HEK293 (cell line): Measurements from ENCODE around the gene CACNA1C.

Experiments
- CTCF ChIA-PET: fragments of 350-600 bp; formaldehyde crosslinking; extraction: SDS; loops from one replicate; lab custom pipeline; 2021; ENCODE audit warnings: antibody characterized with exemption; lab: Yijun Ruan, JAX
- POLR2A ChIA-PET: fragments of 300-600 bp; formaldehyde crosslinking; extraction: SDS; loops from one replicate; lab custom pipeline; 2020; ENCODE audit warnings: antibody characterized with exemption, inconsistent platforms; lab: Yijun Ruan, JAX
- H3K27ac ChIP-seq: fragments of 200-500 bp; sonication (Bioruptor generic); 2 replicates; pipeline ENCODE4 v1.5.1; 2014; ENCODE audit warnings: low read depth, low read length, control low read depth, inconsistent platforms; ENCODE audit errors: extremely low read depth
- H3K36me3 ChIP-seq, 2 experiments: fragments of 200-500 bp in 1 of 2; sonication (Bioruptor generic) in 1 of 2; 1 replicate in 1 of 2; 2 replicates in 1 of 2; pipeline ENCODE4 v1.5.1; 2014 to 2017; ENCODE audit warnings: inconsistent platforms in 2 of 2, low read length in 2 of 2; ENCODE audit not compliant: control insufficient read depth in 2 of 2, insufficient read depth in 1 of 2
- H3K4me1 ChIP-seq: fragments of 200-500 bp; sonication (Bioruptor generic); 2 replicates; pipeline ENCODE4 v1.5.1; 2014; ENCODE audit warnings: mild to moderate bottlenecking, low read length, inconsistent platforms; ENCODE audit not compliant: control insufficient read depth, insufficient read depth
- H3K4me3 ChIP-seq: 2 replicates; pipeline ENCODE4 v1.5.1; 2011; ENCODE audit warnings: low read depth, mild to moderate bottlenecking, control low read depth, low read length, moderate library complexity
- H3K9me3 ChIP-seq: fragments of 200-500 bp; sonication (Bioruptor generic); 2 replicates; pipeline ENCODE4 v1.5.1; 2014; ENCODE audit warnings: low read depth, low read length, inconsistent platforms; ENCODE audit not compliant: control insufficient read depth, insufficient read depth
- ELK4 ChIP-seq: IDR thresholded peaks from 2 replicates; pipeline ENCODE4 v1.6.1; 2011; ENCODE audit warnings: mild to moderate bottlenecking, low read depth, low read length, borderline replicate concordance
- KLF10 ChIP-seq: fragments of 450-650 bp; IDR thresholded peaks from 2 replicates; pipeline ENCODE4 v1.5.1; 2018; ENCODE audit warnings: missing biosample characterization, mild to moderate bottlenecking, missing genetic modification characterization
- PRDM1 ChIP-seq: fragments of 450-650 bp; formaldehyde crosslinking; IDR thresholded peaks from 2 replicates; pipeline ENCODE4; 2016; ENCODE audit warnings: missing biosample characterization, missing genetic modification characterization
- REST ChIP-seq: fragments of 450-650 bp; formaldehyde crosslinking; IDR thresholded peaks from 2 replicates; pipeline ENCODE4 v1.5.1; 2016; ENCODE audit warnings: missing biosample characterization, missing genetic modification characterization
- SP3 ChIP-seq: fragments of 450-650 bp; formaldehyde crosslinking; IDR thresholded peaks from 2 replicates; pipeline ENCODE4 v1.5.1; 2016; ENCODE audit warnings: missing biosample characterization, missing genetic modification characterization
- TRIM28 ChIP-seq: IDR thresholded peaks from 2 replicates; pipeline ENCODE4 v1.6.1; 2011; ENCODE audit warnings: low read length, control low read depth, borderline replicate concordance
- YY1 ChIP-seq: fragments of 450-650 bp; formaldehyde crosslinking; IDR thresholded peaks from 2 replicates; pipeline ENCODE4 v1.5.1; 2018; ENCODE audit warnings: missing biosample characterization, missing genetic modification characterization
- ZBTB11 ChIP-seq: fragments of 450-650 bp; formaldehyde crosslinking; conservative IDR thresholded peaks from 2 replicates; pipeline ENCODE4 v1.5.1; 2016; ENCODE audit warnings: low read depth, missing biosample characterization, missing genetic modification characterization
- ZBTB17 ChIP-seq: fragments of 450-650 bp; formaldehyde crosslinking; IDR thresholded peaks from 2 replicates; pipeline ENCODE4 v1.5.1; 2016; ENCODE audit warnings: missing biosample characterization, missing genetic modification characterization
- ZNF112 ChIP-seq: fragments of 450-650 bp; formaldehyde crosslinking; IDR thresholded peaks from 2 replicates; pipeline ENCODE4 v1.5.0; 2017; ENCODE audit warnings: missing biosample characterization, missing genetic modification characterization
- ZNF155 ChIP-seq: fragments of 450-650 bp; formaldehyde crosslinking; IDR thresholded peaks from 2 replicates; pipeline ENCODE4 v1.5.1; 2016; ENCODE audit warnings: missing biosample characterization, missing genetic modification characterization
- ZNF174 ChIP-seq: fragments of 450-650 bp; formaldehyde crosslinking; IDR thresholded peaks from 2 replicates; pipeline ENCODE4 v1.5.0; 2017; ENCODE audit warnings: missing biosample characterization, mild to moderate bottlenecking, missing genetic modification characterization
- ZNF2 ChIP-seq: fragments of 450-650 bp; formaldehyde crosslinking; IDR thresholded peaks from 2 replicates; pipeline ENCODE4 v1.5.1; 2016; ENCODE audit warnings: missing biosample characterization, missing genetic modification characterization
- ZNF280C ChIP-seq: fragments of 450-650 bp; formaldehyde crosslinking; IDR thresholded peaks from 2 replicates; pipeline ENCODE4 v1.5.1; 2016; ENCODE audit warnings: missing biosample characterization, missing genetic modification characterization
- ZNF701 ChIP-seq: fragments of 450-650 bp; formaldehyde crosslinking; IDR thresholded peaks from 2 replicates; pipeline ENCODE4 v1.5.1; 2016; ENCODE audit warnings: missing biosample characterization, missing genetic modification characterization
- ZNF704 ChIP-seq: fragments of 450-650 bp; formaldehyde crosslinking; IDR thresholded peaks from 2 replicates; pipeline ENCODE4 v1.5.1; 2016; ENCODE audit warnings: missing biosample characterization, missing genetic modification characterization
- ZNF776 ChIP-seq: fragments of 450-650 bp; formaldehyde crosslinking; IDR thresholded peaks from 2 replicates; pipeline ENCODE4 v1.5.0; 2017; ENCODE audit warnings: missing biosample characterization, missing genetic modification characterization, borderline replicate concordance
- ZNF777 ChIP-seq: fragments of 450-650 bp; formaldehyde crosslinking; IDR thresholded peaks from 2 replicates; pipeline ENCODE4 v1.5.1; 2017; ENCODE audit warnings: missing biosample characterization, missing genetic modification characterization, borderline replicate concordance
- ZNF792 ChIP-seq: fragments of 450-650 bp; formaldehyde crosslinking; IDR thresholded peaks from 2 replicates; pipeline ENCODE4 v1.5.1; 2016; ENCODE audit warnings: missing biosample characterization, missing genetic modification characterization
- ZSCAN18 ChIP-seq: fragments of 450-650 bp; formaldehyde crosslinking; IDR thresholded peaks from 2 replicates; pipeline ENCODE4 v1.5.1; 2016; ENCODE audit warnings: missing biosample characterization, missing genetic modification characterization
- ZSCAN30 ChIP-seq: fragments of 450-650 bp; IDR thresholded peaks from 2 replicates; pipeline ENCODE4 v1.5.1; 2018; ENCODE audit warnings: missing biosample characterization, mild to moderate bottlenecking, missing genetic modification characterization, moderate library complexity
- ZSCAN4 ChIP-seq: fragments of 450-650 bp; formaldehyde crosslinking; IDR thresholded peaks from 2 replicates; pipeline ENCODE4 v1.5.1; 2017; ENCODE audit warnings: missing biosample characterization, missing genetic modification characterization

The CACNA1C gene

GRCh38 chr12:2328661-2329060, 275.9 kb downstream of the CACNA1C start:
- H3K4me1 ChIP-seq, result no peaks in the 10 kb centered on the region
- POLR2A ChIA-PET, result no interaction called here
- H3K36me3 ChIP-seq, result no peaks in the 10 kb centered on the region
- no peaks in the 10 kb centered on the region for H3K9me3 ChIP-seq
- no peak overlapping the region for H3K4me3 ChIP-seq
- CTCF ChIA-PET, result interaction anchor here (0.7 to 1.1 kb wide), 2 partner anchors 17 to 254 kb away, joined by 3 to 4 read pairs; no protein-coding TSS in a partner anchor
- H3K27ac ChIP-seq, result no peak overlapping the region
- TF ChIP-seq ZNF2 (tag by site-specific recombination) (no peak), ZBTB11 (tag by site-specific recombination) (no peak), ELK4 (no peak), ZBTB17 (tag by site-specific recombination) (no peak), ZSCAN18 (tag by site-specific recombination) (no peak), ZNF776 (tag by site-specific recombination) (no peak), ZNF112 (tag by site-specific recombination) (no peak), ZSCAN4 (tag by site-specific recombination) (no peak), ZNF704 (tag by site-specific recombination) (no peak), ZSCAN30 (tag by site-specific recombination) (no peak), ZNF777 (tag by site-specific recombination) (no peak), KLF10 (tag by site-specific recombination) (no peak), ZNF701 (no peak), SP3 (no peak)

GRCh38 chr12:2329661-2330210, 276.9 kb downstream of the CACNA1C start:
- POLR2A ChIA-PET, result no interaction called here
- H3K4me1 ChIP-seq, result no peaks in the 10 kb centered on the region; the same call in 1 of the 2 replicates
- CTCF ChIA-PET, result no interaction called here
- TF ChIP-seq ZNF792, result no peak
- no peak for TF ChIP-seq REST (tag by site-specific recombination)
- no peak for TF ChIP-seq PRDM1
- no peak for TF ChIP-seq YY1 (tag by site-specific recombination)
- TF ChIP-seq ZNF280C, result no peak
- no peak for TF ChIP-seq TRIM28
- no peak for TF ChIP-seq ZNF174 (tag by site-specific recombination)
- no peak for TF ChIP-seq ZNF155 (tag by site-specific recombination)

More at GRCh38 chr12:2329661-2330210, 276.9 kb downstream of the CACNA1C start:
- no peaks in the 10 kb centered on the region for H3K9me3 ChIP-seq
- no peak overlapping the region for H3K27ac ChIP-seq
- no peaks in the 10 kb centered on the region for H3K36me3 ChIP-seq
- H3K4me3 ChIP-seq, result no peak overlapping the region
